ENCODE data around the gene HSD17B7.

GRCh38 chr1:162835157-162835899, 44.8 kb downstream of the HSD17B7 start:
- TF ChIP-seq CTCF (IDR thresholded peaks at IDR 0.05) (no peak), POLR2AphosphoS5 (IDR thresholded peaks at IDR 0.05) (no peak), POLR2A (IDR thresholded peaks at IDR 0.05) (no peak)
